Endothelial cell of umbilical vein (primary cell): ENCODE results near the gene UVSSA. TPM values are rescaled to one million over a fixed set of nuclear protein-coding genes. Genes with fewer than 3 reads are reported as not detected.

Experiments used
- BruUV-seq: library from RNA; stranded (reverse); fragments of 400-500 nt; replicated peaks from 2 replicates; lab custom pipeline; 2021; lab: Mats Ljungman, UMichigan
- CTCF ChIA-PET: fragments of 300-600, 350-600 bp; sonication (Branson Sonifier 250); formaldehyde crosslinking; loops from one replicate; lab custom pipeline; 2021; ENCODE audit warnings: antibody characterized with exemption, inconsistent platforms; lab: Charles Lee
- POLR2A ChIA-PET: fragments of 300-600, 350-600 bp; sonication (Branson Sonifier 250); formaldehyde crosslinking; loops from one replicate; lab custom pipeline; 2021; ENCODE audit warnings: antibody characterized with exemption, inconsistent platforms; lab: Charles Lee
- DNase-seq: peaks from one replicate; pipeline ENCODE4 v3.0.0-alpha.2; 2011; ENCODE audit warnings: low read depth, low spot score
- FAIRE-seq: peaks from 2 replicates; lab custom pipeline; 2011; peaks lifted over from hg19 to GRCh38; lab: Jason Lieb, UNC
- H2AFZ ChIP-seq: 2 replicates; pipeline ENCODE4 v1.6.0; 2012; ENCODE audit warnings: low read depth, low read length, control low read depth, inconsistent platforms
- H3K27ac ChIP-seq: 2 replicates; pipeline ENCODE4 v1.5.1; 2011; ENCODE audit warnings: low read depth, mild to moderate bottlenecking, control low read depth, low read length, moderate library complexity; ENCODE audit not compliant: insufficient read depth
- H3K27me3 ChIP-seq, 2 experiments: 2 replicates each; pipeline versions ENCODE4 v1.6.0 to v1.6.1; 2011; ENCODE audit warnings: low read length in 2 of 2, mixed read lengths in 1 of 2; ENCODE audit not compliant: control insufficient read depth in 2 of 2, insufficient read depth in 2 of 2
- H3K36me3 ChIP-seq, 2 experiments: 2 replicates in 1 of 2; 3 replicates in 1 of 2; pipeline ENCODE4 v1.5.1; 2011; ENCODE audit warnings: low read length in 2 of 2, mild to moderate bottlenecking in 1 of 2, moderate library complexity in 1 of 2; ENCODE audit not compliant: control insufficient read depth in 2 of 2, insufficient read depth in 2 of 2; ENCODE audit errors: extremely low read depth in 1 of 2
- H3K4me1 ChIP-seq: 3 replicates; pipeline ENCODE4 v1.5.1; 2011; ENCODE audit warnings: mild to moderate bottlenecking, low read length; ENCODE audit not compliant: control insufficient read depth, insufficient read depth; ENCODE audit errors: extremely low read depth
- H3K4me2 ChIP-seq: 2 replicates; pipeline ENCODE4 v1.6.1; 2011; ENCODE audit warnings: low read length, control low read depth, mixed read lengths; ENCODE audit not compliant: insufficient read depth
- H3K4me3 ChIP-seq, 3 experiments: fragments of 200-600 bp in 1 of 3; sonication (generic), shearing (Covaris generic) in 1 of 3; replicated peaks in 1 of 3; 2 replicates each; pipeline ENCODE4 v1.5.1; 2011 to 2016; ENCODE audit warnings: control low read depth in 3 of 3, low read length in 3 of 3, mild to moderate bottlenecking in 2 of 3, inconsistent platforms in 1 of 3, low read depth in 1 of 3, moderate library complexity in 1 of 3; ENCODE audit not compliant: insufficient read depth in 1 of 3
- H3K79me2 ChIP-seq: 2 replicates; pipeline ENCODE4 v1.6.0; 2012; ENCODE audit warnings: low read length, inconsistent platforms; ENCODE audit not compliant: control insufficient read depth, insufficient read depth
- H3K9ac ChIP-seq: replicated peaks from 2 replicates; pipeline ENCODE3; 2011; ENCODE audit warnings: low read length, control low read depth; ENCODE audit not compliant: insufficient read depth; ENCODE audit errors: extremely low read depth
- H3K9me1 ChIP-seq: replicated peaks from 3 replicates; pipeline ENCODE4 v1.6.0; 2011; ENCODE audit warnings: mild to moderate bottlenecking, low read length; ENCODE audit not compliant: control insufficient read depth, insufficient read depth; ENCODE audit errors: extremely low read depth
- H3K9me3 ChIP-seq: replicated peaks from 2 replicates; pipeline ENCODE4 v1.5.1; 2012; ENCODE audit warnings: low read length, inconsistent platforms; ENCODE audit not compliant: control insufficient read depth, insufficient read depth
- H4K20me1 ChIP-seq: replicated peaks from 2 replicates; pipeline ENCODE3; 2011; ENCODE audit warnings: mild to moderate bottlenecking, low read length; ENCODE audit not compliant: control insufficient read depth, insufficient read depth; ENCODE audit errors: extremely low read depth
- EZH2 ChIP-seq: IDR thresholded peaks from 2 replicates; pipeline ENCODE4 v1.6.1; 2012; ENCODE audit warnings: borderline replicate concordance, low read depth, mild to moderate bottlenecking, moderate library complexity, low read length, inconsistent platforms; ENCODE audit not compliant: severe bottlenecking
- FOS ChIP-seq: IDR thresholded peaks from 2 replicates; pipeline ENCODE4 v1.6.1; 2011; ENCODE audit warnings: mild to moderate bottlenecking, low read length, moderate library complexity, borderline replicate concordance; ENCODE audit not compliant: insufficient read depth
- GATA2 ChIP-seq: IDR thresholded peaks from 2 replicates; pipeline ENCODE4 v1.7.0; 2011; ENCODE audit warnings: low read depth, mild to moderate bottlenecking, moderate library complexity, mixed read lengths, low read length; ENCODE audit not compliant: insufficient read length, insufficient read depth
- JUN ChIP-seq: IDR thresholded peaks from 2 replicates; pipeline ENCODE4 v1.6.1; 2011; ENCODE audit warnings: borderline replicate concordance, low read depth; ENCODE audit not compliant: insufficient read length, insufficient read depth
- MAX ChIP-seq: IDR thresholded peaks from 2 replicates; pipeline ENCODE4 v1.6.1; 2011; ENCODE audit not compliant: insufficient read depth, insufficient read length
- MYC ChIP-seq: IDR thresholded peaks from one replicate; pipeline ENCODE4 v1.6.1; 2011; ENCODE audit warnings: mild to moderate bottlenecking, low read depth, low read length
- POLR2A ChIP-seq: IDR thresholded peaks from 2 replicates; pipeline ENCODE4 v1.6.1; 2012; ENCODE audit warnings: low read depth, mild to moderate bottlenecking, control low read depth, low read length
- POLR2AphosphoS5 ChIP-seq: IDR thresholded peaks from 2 replicates; pipeline ENCODE4 v1.6.1; 2012; ENCODE audit warnings: low read depth, mild to moderate bottlenecking, control low read depth, low read length, moderate library complexity; ENCODE audit not compliant: insufficient read depth
- dilution Hi-C: fragments of 300-500 bp; cut with MboI; formaldehyde crosslinking; loops from one replicate; pipeline ENCODE4 v1.15.0; 2019; ENCODE audit warnings: low sequenced_read_pairs; ENCODE audit not compliant: extremely low pct_ligation_motif_present
- intact Hi-C: fragments of 100-400 bp; cut with micrococcal nuclease; formaldehyde crosslinking; loops from one replicate; pipeline ENCODE4 v1.10.0; 2022
- polyA plus RNA-seq, 4 experiments: library from polyadenylated mRNA; depleted of rRNA in 3 of 4; stranded (reverse) in 3 of 4; unstranded in 1 of 4; fragments of >200 nt; gene quantifications; 2 replicates each; pipeline versions ENCODE4 v1.2.1 to v1.2.3, GENCODE V29; 2011 to 2012; ENCODE audit warnings: missing spikeins in 1 of 4
- total RNA-seq: library from RNA; stranded (reverse); gene quantifications from 2 replicates; pipeline ENCODE4 v1.2.3, GENCODE V29; 2021
- TF ChIP-seq, protein P1 (sequence below), 2 donors: IDR thresholded peaks; 1 replicate in 1 of 2; 2 replicates in 1 of 2; pipeline ENCODE4 v1.5.1; 2011; ENCODE audit warnings: low read length in 2 of 2, mild to moderate bottlenecking in 2 of 2, moderate library complexity in 2 of 2, control low read depth in 1 of 2, inconsistent platforms in 1 of 2, low read depth in 1 of 2; ENCODE audit not compliant: insufficient read depth in 1 of 2; ENCODE audit errors: extremely low read depth in 1 of 2

Gene UVSSA
- total and polyA plus RNA-seq, 2 donors (not counting 3 experiments of a cell fraction or from before 2014, with no cell fraction given): 7.1 to 14.9 TPM

DNA sequence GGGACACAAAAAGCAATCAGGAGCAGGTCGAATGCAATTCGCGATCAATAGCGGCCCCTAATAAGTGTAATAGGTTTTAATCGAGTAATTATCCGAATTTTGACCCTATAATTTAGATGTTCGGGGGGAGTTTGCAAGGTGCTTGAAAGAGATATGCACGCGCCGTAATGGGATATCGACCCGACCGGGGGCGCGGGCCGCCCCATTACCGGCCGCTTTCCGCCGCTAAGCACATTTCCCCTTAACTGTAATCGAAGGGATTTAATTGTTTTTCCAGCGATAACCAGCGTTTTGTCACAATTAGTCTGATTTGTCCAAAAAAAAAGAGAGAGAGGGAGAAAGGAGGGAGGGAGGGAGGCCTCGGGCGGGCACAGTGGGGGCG, 58.2 kb downstream of the UVSSA start:
- FAIRE-seq: no peak
- BruUV-seq: no TSS peak

DNA sequence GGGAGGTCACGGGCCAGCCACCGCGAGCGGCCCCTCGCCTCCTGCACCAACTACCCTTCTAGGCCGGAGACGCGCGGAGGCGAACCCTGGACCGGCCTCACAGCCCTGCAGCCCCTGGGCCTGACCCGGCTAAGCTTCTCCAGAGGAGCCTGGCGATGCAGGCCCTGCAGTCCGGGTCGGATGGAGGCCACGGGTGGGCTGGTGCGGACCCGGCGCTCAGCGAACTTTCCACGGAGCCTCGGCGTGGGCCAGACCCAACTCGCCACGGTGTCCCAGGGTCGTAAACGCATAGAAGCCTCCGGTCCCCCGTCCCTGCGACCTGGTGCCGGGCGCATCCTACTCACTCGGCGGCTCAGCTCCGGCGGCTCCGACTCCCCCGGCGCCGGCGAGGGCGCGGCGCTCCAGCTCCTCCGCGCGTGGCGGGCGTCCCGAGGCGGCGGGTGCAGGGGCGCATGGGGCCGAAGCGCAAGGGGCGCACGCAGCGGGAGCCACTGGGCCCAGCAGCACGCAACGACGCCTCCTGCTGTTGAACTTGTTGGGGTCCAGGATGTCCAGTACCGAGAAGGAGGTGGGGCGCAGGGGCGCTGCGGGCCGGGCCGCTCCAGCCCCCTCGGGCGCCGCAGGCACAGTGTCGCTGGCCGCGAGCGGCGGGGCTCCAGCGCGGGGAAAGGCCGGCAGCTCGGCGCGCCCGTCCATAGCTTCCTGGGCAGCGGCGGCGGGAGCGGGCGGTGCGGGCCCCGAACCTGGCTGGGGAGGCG, 58.8 kb downstream of the UVSSA start:
- no TSS peak for BruUV-seq
- FAIRE-seq: no peak
- peaks cover 47 to 74% of the 10 kb centered on the region in 2 experiments for H3K27me3 ChIP-seq

More for the DNA sequence above, 58.2 kb downstream of the UVSSA start:
- Histone ChIP-seq H3K27me3 (peaks cover 47 to 74% of the 10 kb centered on the region in 2 experiments), H3K4me2 (no peak overlapping the region), H2AFZ (no peak overlapping the region), H3K9me1 (no peaks in the 10 kb centered on the region), H4K20me1 (no peaks in the 10 kb centered on the region), H3K4me1 (no peaks in the 10 kb centered on the region), H3K4me3 (no peak overlapping the region), H3K9me3 (no peaks in the 10 kb centered on the region), H3K27ac (no peak overlapping the region), H3K9ac (no peak overlapping the region), H3K36me3 (no peaks in the 10 kb centered on the region), H3K79me2 (no peaks in the 10 kb centered on the region)
- dilution Hi-C loops (no loop called here), intact Hi-C loops (no loop called here)
- POLR2A ChIA-PET: no interaction called here
- CTCF ChIA-PET: no interaction called here
- TF ChIP-seq, protein P1, sequence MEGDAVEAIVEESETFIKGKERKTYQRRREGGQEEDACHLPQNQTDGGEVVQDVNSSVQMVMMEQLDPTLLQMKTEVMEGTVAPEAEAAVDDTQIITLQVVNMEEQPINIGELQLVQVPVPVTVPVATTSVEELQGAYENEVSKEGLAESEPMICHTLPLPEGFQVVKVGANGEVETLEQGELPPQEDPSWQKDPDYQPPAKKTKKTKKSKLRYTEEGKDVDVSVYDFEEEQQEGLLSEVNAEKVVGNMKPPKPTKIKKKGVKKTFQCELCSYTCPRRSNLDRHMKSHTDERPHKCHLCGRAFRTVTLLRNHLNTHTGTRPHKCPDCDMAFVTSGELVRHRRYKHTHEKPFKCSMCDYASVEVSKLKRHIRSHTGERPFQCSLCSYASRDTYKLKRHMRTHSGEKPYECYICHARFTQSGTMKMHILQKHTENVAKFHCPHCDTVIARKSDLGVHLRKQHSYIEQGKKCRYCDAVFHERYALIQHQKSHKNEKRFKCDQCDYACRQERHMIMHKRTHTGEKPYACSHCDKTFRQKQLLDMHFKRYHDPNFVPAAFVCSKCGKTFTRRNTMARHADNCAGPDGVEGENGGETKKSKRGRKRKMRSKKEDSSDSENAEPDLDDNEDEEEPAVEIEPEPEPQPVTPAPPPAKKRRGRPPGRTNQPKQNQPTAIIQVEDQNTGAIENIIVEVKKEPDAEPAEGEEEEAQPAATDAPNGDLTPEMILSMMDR (IDR thresholded peaks at IDR 0.05; ENCODE audit: extremely low read depth in 1 of 2, insufficient read depth in 1 of 2, low read depth in 1 of 2, low read length in 2 of 2): no peak
- no peak for DNase-seq

More for the DNA sequence above, 58.8 kb downstream of the UVSSA start:
- ChIA-PET CTCF (no interaction called here), POLR2A (no interaction called here)
- Histone ChIP-seq H3K36me3 (no peaks in the 10 kb centered on the region), H3K4me3 (no peak overlapping the region), H3K9me3 (no peaks in the 10 kb centered on the region), H3K9me1 (no peaks in the 10 kb centered on the region), H3K4me2 (no peak overlapping the region), H2AFZ (no peak overlapping the region), H3K9ac (no peak overlapping the region), H3K79me2 (no peaks in the 10 kb centered on the region), H4K20me1 (no peaks in the 10 kb centered on the region), H3K4me1 (no peaks in the 10 kb centered on the region), H3K27ac (no peak overlapping the region)
- TF ChIP-seq POLR2A: no peak
- no peak for TF ChIP-seq MAX
- TF ChIP-seq EZH2: no peak
- no peak for TF ChIP-seq FOS
- TF ChIP-seq GATA2: no peak
- TF ChIP-seq, protein P1 (IDR thresholded peaks at IDR 0.05; ENCODE audit: extremely low read depth in 1 of 2, insufficient read depth in 1 of 2, low read depth in 1 of 2, low read length in 2 of 2): no peak
- TF ChIP-seq MYC: no peak
- no peak for TF ChIP-seq POLR2AphosphoS5
- no peak for TF ChIP-seq JUN
- intact Hi-C loops: no loop called here
- DNase-seq: no peak
- dilution Hi-C loops: no loop called here
